Amniotic stem cell (primary cell): Measurements from ENCODE around the gene FCN3.
"Not testable (repeated sequence)": the region's sequence is repeated elsewhere in the genome, so short reads cannot be mapped to it uniquely, and the experiment has no call there.

Source experiments
- DNase-seq: peaks from one replicate; lab custom pipeline; 2025; lab: John Stamatoyannopoulos, UW

Gene FCN3

DNA sequence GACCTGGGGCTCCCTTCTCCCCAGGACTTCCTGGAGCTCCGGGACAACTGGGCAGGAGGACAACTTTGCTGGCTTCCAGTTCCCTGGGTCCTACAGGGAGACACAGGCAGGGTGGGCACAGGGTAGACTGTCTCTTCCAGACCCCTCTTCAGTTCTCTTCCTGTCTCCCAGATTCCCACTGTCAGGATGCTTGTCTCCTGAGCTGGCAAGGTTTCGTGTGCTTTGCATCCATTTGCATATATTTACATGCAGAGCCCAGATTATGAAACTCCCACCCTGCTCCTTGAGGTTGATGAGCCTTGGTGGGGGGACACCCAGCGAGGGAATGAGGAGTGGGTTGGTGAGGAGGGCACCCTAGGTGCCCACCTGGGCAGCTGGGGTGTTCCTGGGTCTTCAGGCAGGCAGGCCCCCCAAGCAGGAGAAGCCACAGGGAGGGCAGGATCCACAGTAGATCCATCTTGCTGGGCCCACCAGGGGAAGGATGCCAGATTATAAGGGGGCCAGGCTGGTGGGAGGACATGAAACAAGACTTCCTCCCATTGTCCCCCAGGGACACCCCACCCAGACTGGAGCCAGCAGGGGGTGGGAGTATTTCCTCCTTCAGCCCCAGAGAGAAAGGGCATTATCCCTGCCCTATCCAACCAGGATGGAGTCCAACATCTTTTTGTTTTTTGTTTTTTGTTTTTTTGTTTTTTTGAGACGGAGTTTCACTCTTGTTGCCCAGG lies at the start of gene FCN3:
Gene FCN3, minus strand, starts transcription at position 463 of the 725 bp plus-strand sequence. Its CDS starts 6 bp downstream, at position 457.
- DNase-seq = no peak

GRCh38 chr1:27423709-27424108 lies 49.1 kb upstream of the FCN3 start:
- DNase-seq = no peak

DNA sequence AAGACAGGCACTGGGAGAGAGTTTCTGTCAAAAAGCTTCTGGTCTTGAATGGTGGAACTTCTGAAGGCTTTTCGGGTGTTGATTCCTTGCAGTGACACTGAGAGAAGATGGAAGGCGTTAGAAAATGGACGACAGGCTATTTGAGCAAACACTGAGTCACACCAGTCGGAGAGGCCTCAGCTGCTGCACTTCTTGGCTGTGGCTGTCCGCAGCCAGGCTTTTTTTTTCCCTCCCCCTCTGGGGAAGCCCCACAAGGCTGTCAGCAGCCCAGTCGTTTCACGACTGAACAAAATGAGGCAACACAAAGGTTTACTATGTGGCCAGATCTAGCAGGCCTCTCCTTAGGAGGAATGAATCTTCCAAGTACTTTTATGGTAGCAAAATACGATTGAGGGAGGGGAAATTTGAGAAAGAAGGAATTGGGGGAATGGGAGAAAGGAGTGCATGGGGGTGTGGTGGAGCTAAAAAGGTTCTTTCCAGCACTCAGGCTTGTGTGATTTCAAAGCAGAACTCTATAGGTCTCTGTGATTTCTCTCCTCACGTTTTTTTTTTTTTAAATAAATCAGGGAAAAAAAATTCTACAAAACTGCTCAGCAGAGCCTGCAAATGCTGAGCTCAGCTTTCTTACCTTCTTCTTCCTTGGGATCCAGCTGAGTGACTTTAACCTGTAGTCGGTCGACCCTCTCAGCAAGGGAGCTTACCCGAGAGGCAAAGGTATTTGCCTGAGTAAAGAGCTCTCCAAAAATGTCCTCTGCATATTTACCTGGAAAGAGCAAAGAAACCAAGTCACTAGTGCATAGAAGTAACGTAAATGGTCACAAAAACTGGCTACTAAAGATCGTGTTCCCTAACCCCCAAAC lies 43.9 kb upstream of the FCN3 start:
- peak; percentile 35 for DNase-seq

DNA sequence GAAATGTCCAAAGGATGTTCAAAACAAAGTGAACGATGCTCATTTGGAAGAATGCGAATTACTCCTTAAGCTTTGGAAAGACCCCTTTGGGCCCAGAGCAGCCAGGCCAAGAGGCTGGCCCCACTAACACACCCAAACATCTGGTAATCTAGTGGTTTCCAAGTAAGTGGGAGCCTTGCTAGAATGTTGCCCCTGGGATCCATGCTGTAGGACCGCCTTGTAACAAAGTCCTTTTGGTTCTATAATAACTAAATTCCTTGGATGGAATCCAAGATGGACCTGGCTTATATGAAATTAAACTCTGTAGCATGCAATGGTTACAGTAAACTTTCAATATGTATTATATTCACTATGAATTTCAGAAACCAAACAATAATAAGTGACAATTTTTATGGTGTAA lies 43.1 kb upstream of the FCN3 start:
- no peak for DNase-seq

GRCh38 chr1:27416387-27417111 lies 41.9 kb upstream of the FCN3 start:
- peak; percentile 38 for DNase-seq

DNA sequence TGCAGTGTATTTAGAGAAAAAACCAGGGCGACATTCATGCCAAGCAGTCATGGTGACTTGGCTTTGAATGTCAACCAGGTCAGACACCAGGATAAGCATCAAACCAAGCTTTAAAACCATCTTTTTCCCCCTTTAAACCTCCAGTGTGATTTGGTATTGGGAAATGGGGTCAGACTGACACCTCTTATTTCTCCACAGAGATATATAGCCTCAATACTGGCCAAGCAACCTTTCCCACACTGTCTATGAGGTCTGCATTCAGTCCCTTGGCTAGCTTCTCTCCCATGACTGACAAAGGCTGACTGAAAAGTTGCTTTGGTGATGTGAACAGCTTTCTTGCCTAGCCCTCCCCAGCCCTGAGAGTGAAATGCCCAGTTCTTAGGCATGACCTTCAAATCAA lies 39.5 kb upstream of the FCN3 start:
- no peak for DNase-seq

- no peak for DNase-seq
Observed at GRCh38 chr1:27413004-27413403, 38.4 kb upstream of the FCN3 start.

GRCh38 chr1:27412502-27412901 lies 37.9 kb upstream of the FCN3 start:
- DNase-seq = no peak

- no peak for DNase-seq
Observed at GRCh38 chr1:27410709-27411108, 36.1 kb upstream of the FCN3 start.

GRCh38 chr1:27409669-27410068 lies 35.0 kb upstream of the FCN3 start:
- no peak for DNase-seq

DNA sequence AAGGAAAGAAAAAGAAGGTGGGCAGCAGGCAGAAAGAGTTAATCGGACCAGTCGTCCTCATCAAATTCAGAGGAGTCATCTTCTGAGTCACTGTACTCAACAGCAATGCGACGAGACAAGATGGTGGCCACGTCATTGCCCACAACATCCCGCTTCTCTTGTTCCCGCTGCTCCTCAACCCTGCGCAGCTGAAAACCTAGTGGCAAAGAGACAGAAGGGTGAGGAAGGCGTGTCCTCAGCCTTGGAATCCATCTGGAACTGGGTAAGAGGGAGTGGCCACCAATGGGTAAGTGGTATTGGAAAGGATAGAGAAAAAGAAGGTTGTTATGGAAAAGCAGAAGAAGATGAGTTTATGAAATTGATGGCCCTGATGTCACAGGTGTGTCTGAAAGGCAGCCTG lies 33.5 kb upstream of the FCN3 start:
- no peak for DNase-seq

DNA sequence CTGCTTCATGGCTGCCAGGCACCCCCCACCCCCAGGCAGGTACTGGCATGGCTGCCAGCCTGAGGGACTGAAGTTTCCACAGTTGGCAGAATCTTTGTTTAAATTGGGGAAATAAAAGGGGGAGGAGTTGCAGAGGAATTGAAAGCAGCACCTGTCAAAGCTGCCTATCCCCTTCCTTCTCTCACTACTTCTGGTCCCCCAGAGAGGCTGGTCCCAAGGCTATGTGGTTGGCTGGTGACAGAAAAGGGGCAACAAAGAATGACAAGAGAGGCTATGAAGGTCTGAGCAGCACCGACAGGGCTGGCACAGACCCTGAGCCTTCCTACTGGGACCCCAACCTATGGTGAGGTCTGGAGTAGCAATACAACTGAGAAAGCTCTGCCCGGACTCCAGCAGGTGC lies 32.2 kb upstream of the FCN3 start:
- DNase-seq = not testable (repeated sequence)

DNA sequence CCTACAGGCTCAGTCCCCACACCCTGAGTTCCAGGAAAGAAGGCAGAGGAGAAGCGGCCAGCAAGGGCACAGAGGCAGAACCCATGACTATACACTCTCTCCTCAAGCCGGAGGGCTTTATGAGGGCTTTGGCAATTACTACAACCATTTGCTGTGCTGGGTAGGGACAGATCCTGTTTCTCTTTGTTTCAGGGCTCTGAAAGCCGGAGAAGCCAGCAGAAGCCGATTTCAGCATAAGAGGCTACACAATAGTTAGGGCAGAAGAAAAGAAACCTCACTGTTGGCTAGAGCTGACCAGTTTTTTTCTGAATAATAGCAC lies 31.7 kb upstream of the FCN3 start:
- no peak for DNase-seq

DNA sequence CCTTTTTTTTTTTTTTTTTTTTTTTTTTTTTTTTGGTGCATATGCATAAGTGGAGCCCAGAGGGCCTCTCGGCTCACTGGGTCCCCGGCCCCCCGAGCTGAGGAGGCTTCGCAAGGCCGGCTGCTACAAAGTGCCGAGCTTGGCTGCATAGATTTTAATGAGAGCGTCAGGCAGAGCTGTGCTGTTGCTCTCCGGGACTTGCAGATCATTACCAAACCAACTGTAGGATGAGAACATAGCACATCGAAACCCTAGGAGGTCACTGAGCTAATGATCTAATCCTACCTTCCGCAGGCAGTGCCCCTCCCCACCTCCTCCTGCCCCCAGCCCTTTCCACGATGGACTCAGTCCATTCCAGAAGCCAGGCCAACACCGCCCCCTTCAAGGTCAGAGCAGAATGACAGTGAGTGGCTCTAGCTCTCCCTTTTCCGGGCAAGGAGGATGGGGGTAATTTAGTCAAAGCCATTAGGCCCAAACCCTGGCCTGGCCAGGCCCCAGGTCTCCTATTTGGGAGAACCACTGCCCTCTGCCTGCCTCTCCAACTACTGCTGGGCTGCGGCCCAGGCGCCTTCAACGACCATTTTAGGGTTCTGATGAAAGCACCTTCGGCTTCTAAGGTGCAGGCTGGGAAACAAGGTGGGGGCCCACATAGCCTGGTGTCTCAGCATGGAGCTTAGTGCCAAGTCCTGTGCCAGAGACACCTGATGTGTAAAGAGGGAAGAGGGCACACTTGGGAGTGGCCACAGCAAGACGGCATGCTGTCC lies 31.2 kb upstream of the FCN3 start:
- DNase-seq = not testable (repeated sequence)

DNA sequence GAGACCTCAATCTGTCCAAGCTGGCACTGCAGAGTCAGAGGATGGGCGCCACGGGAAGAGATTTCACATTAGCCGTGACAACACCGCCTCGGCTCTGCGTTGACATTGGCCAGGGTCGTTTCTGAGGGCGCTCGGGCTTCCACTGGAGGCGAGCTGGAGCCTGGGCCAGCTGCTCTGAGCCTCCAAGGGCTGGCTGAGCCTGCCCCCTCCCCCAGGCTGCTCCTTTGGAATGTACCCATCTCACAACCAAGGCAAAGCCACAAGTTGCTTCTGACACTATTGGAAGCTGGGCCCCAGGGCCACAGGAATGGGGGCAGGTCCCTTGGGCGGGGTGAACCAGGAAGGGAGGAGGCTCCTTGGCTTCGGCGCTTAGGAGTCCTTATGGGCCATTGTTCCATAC lies 30.4 kb upstream of the FCN3 start:
- DNase-seq = no peak

GRCh38 chr1:27403931-27404330 lies 29.3 kb upstream of the FCN3 start:
- DNase-seq = no peak

- no peak for DNase-seq
Observed at GRCh38 chr1:27403065-27403726, 28.6 kb upstream of the FCN3 start.

- no peak for DNase-seq
Observed at GRCh38 chr1:27402349-27402754, 27.7 kb upstream of the FCN3 start.

- DNase-seq = no peak
Observed at GRCh38 chr1:27400963-27401341, 26.3 kb upstream of the FCN3 start.

GRCh38 chr1:27400082-27400962 lies 25.7 kb upstream of the FCN3 start:
- DNase-seq = no peak
